Fibroblast of mammary gland (primary cell): ENCODE measurements around the gene ARHGAP26.

Source experiments
- DNase-seq: peaks from one replicate; pipeline ENCODE4 v3.0.0-alpha.2; 2010; ENCODE audit warnings: low read depth
- H3K4me3 ChIP-seq: 2 replicates; pipeline ENCODE4 v1.5.1; 2011; ENCODE audit warnings: low read depth, mild to moderate bottlenecking, low read length, moderate library complexity; ENCODE audit not compliant: control insufficient read depth
- CTCF ChIP-seq: conservative IDR thresholded peaks from 2 replicates; pipeline ENCODE4 v1.5.1; 2011; ENCODE audit warnings: low read depth, low read length, inconsistent platforms; ENCODE audit not compliant: control insufficient read depth, insufficient read depth

Gene ARHGAP26

DNA sequence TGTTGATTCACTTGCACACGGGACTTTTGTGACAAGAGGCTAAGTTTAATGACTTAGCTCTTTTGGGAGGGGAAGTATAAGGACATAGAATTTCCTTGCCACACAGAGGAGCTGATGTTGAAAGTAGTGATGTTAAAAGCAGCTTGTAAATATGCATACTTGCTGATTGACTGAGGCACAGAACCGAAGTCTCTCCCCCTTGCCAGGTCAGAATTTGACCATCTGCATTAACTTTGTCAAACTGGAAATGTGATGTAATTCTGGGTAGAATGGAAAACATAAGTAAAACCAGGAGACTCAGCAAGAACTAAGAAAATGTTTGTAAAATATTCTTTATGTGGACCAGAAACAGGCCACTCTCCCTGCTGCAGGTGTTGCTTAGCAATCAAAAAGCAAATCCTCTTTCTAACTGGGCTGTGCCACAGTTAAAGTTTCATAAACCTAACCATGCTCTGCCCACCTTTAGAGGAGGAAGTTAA lies 349.2 kb downstream of the ARHGAP26 start:
- DNase-seq = no peak
- no peak overlapping the region for H3K4me3 ChIP-seq
- no peak for TF ChIP-seq CTCF

DNA sequence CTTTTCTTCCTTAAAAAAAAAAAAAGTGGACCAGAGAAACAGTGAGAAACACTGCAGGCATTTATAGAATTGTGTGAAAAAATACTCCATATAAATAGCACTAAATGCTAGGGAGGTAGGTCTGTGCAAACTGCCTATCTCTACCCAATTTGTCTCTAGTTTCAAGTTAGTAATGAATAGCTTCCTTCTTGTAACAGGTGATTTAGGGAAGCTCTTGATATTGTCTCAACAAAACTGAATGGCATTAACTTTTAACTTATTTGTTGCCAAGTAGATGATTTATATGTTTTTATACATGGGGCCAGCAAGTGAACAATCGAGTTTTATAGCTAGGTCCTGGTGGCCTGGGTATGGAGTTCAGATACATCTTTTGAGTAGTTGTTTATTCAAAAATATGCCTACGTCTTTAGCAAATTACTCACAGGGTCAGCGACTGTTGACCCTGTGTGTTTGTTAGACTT lies 349.7 kb downstream of the ARHGAP26 start:
- DNase-seq = no peak
- no peak for TF ChIP-seq CTCF
- no peak overlapping the region for H3K4me3 ChIP-seq

- no peak for TF ChIP-seq CTCF
- no peak overlapping the region for H3K4me3 ChIP-seq
- DNase-seq = no peak
These were observed 350.4 kb downstream of the ARHGAP26 start for GRCh38 chr5:143120460-143121134.

- H3K4me3 ChIP-seq = no peak overlapping the region
- no peak for TF ChIP-seq CTCF
- no peak for DNase-seq
These were observed 350.9 kb downstream of the ARHGAP26 start for GRCh38 chr5:143121135-143121475.

GRCh38 chr5:143124593-143124992 lies 354.4 kb downstream of the ARHGAP26 start:
- TF ChIP-seq CTCF = no peak
- DNase-seq = no peak
- no peak overlapping the region for H3K4me3 ChIP-seq

DNA sequence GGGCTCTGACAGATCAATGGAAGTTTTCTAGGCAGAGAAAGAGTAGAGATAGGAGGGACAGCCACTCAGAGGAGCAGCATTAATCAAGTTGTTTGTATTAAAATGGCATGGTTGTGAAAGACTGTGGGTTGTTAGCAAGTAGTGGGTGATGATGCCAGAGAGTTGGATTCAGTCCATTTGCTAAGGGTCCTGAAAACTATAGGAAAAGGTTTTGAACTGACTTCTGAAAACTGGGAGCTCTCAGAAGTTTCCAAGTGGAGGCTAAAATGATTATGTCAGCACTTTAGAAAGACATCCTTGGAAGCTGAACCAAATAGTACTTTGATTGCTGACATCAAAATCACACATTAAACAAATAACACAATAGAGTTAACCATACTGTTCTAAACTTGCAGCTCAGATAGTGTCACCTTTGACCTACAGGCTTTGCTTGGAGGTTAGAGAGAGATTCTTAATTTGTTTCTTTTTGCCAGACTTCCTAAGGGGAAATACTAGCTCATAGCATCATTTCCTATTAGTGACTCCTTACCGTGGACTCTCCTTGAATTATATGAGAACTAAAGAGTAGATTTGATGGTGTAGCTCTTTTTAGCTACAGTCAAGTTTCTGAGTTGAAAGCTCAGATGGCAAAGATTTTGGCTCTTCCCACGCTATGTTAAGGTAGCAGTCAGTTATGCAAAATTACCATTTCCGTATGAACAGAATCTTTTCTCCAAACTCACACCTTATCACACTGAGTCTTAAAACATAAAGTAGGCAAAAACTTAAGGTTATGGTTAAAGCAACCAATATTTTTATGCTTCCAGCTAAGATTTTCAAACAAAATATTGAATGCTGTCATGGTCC lies 356.2 kb downstream of the ARHGAP26 start:
- no peak for DNase-seq
- TF ChIP-seq CTCF = no peak
- H3K4me3 ChIP-seq = no peak overlapping the region
